Loucy (cell line): ENCODE results near the gene IL21R.
A peak's percentile ranks its signal among the peaks of the same experiment; 100 is the strongest.

Source experiments
- H2AFZ ChIP-seq: fragments of 200-600 bp; sonication (generic); 2 replicates; pipeline ENCODE4 v1.6.0; 2016; ENCODE audit warnings: antibody characterized with exemption, mild to moderate bottlenecking, low read length, moderate library complexity
- H3F3A ChIP-seq: fragments of 200-600 bp; 2 replicates; pipeline ENCODE4 v1.6.0; 2016; ENCODE audit warnings: antibody characterized with exemption, low read depth, mild to moderate bottlenecking
- H3K27me3 ChIP-seq: fragments of 200-600 bp; sonication (generic); 2 replicates; pipeline ENCODE4 v1.6.1; 2014; ENCODE audit warnings: low read length, mild to moderate bottlenecking; ENCODE audit not compliant: insufficient read depth, poor library complexity, severe bottlenecking
- H3K36me3 ChIP-seq: fragments of 200-600 bp; sonication (generic); 2 replicates; pipeline ENCODE4 v1.6.1; 2016; ENCODE audit warnings: low read length; ENCODE audit not compliant: insufficient read depth
- H3K4me1 ChIP-seq: fragments of 200-600 bp; sonication (generic); 2 replicates; pipeline ENCODE4 v1.5.1; 2014; ENCODE audit warnings: low read length, mild to moderate bottlenecking; ENCODE audit not compliant: insufficient read depth, poor library complexity, severe bottlenecking
- H3K4me2 ChIP-seq: fragments of 200-600 bp; sonication (generic); 2 replicates; pipeline ENCODE4 v1.6.0; 2014; ENCODE audit warnings: antibody characterized with exemption, low read length, low read depth, mild to moderate bottlenecking; ENCODE audit not compliant: poor library complexity, severe bottlenecking
- H3K4me3 ChIP-seq: fragments of 200-600 bp; sonication (generic); 2 replicates; pipeline ENCODE4 v1.5.1; 2014; ENCODE audit warnings: low read length, mild to moderate bottlenecking, mixed read lengths; ENCODE audit not compliant: poor library complexity, severe bottlenecking
- H3K79me2 ChIP-seq: fragments of 200-600 bp; sonication (generic); 2 replicates; pipeline ENCODE4 v1.6.1; 2014; ENCODE audit warnings: low read length; ENCODE audit not compliant: insufficient read depth
- H3K9ac ChIP-seq: fragments of 200-600 bp; sonication (generic); 2 replicates; pipeline ENCODE4 v1.6.0; 2014; ENCODE audit warnings: mild to moderate bottlenecking, low read depth, low read length, moderate library complexity; ENCODE audit not compliant: poor library complexity, severe bottlenecking
- H3K9me2 ChIP-seq: fragments of 200-600 bp; sonication (generic); replicated peaks from 2 replicates; pipeline ENCODE4 v1.6.1; 2016; ENCODE audit warnings: low read depth, low read length, mixed read lengths
- H3K9me3 ChIP-seq: fragments of 200-600 bp; sonication (generic); 2 replicates; pipeline ENCODE4 v1.6.1; 2014; ENCODE audit warnings: mild to moderate bottlenecking, antibody characterized with exemption, low read length, low read depth; ENCODE audit not compliant: insufficient read depth
- H4K20me1 ChIP-seq: fragments of 200-600 bp; sonication (generic); 2 replicates; pipeline ENCODE4 v1.6.0; 2014; ENCODE audit warnings: antibody characterized with exemption, low read length, mild to moderate bottlenecking; ENCODE audit not compliant: insufficient read depth, poor library complexity, severe bottlenecking
- CTCF ChIP-seq: fragments of 200-600 bp; sonication (generic); conservative IDR thresholded peaks from 2 replicates; pipeline ENCODE4 v1.5.1; 2014; ENCODE audit warnings: mild to moderate bottlenecking, antibody characterized with exemption, low read length
- EZH2phosphoT487 ChIP-seq: fragments of 200-600 bp; IDR thresholded peaks from 2 replicates; pipeline ENCODE4 v1.6.1; 2018; ENCODE audit warnings: antibody characterized with exemption, mild to moderate bottlenecking, moderate library complexity, borderline replicate concordance

Gene IL21R

GRCh38 chr16:27449434-27450195, 47.6 kb downstream of the IL21R start:
- Histone ChIP-seq H3K4me3 (peak overlapping the region; percentile 33), H3K79me2 (no peaks in the 10 kb centered on the region), H3K4me2 (peak overlapping the region; percentile 59), H3K9me3 (no peaks in the 10 kb centered on the region; the same call in 1 of the 2 replicates), H3K4me1 (peaks cover 43% of the 10 kb centered on the region), H3K9ac (no peak overlapping the region), H3K9me2 (no peaks in the 10 kb centered on the region), H3K27me3 (no peaks in the 10 kb centered on the region), H3K36me3 (peaks cover 15% of the 10 kb centered on the region; the same call in 1 of the 2 replicates), H3F3A (no peaks in the 10 kb centered on the region), H2AFZ (no peak overlapping the region), H4K20me1 (no peaks in the 10 kb centered on the region)
- no peak for TF ChIP-seq CTCF
- no peak for TF ChIP-seq EZH2phosphoT487

- H3K4me2 ChIP-seq, result peak overlapping the region; percentile 59
- H2AFZ ChIP-seq, result no peak overlapping the region
- no peak overlapping the region for H3K9ac ChIP-seq
- H3K27me3 ChIP-seq, result no peaks in the 10 kb centered on the region
- H3K4me3 ChIP-seq, result peak overlapping the region; percentile 33
- no peaks in the 10 kb centered on the region for H3K9me3 ChIP-seq
- no peaks in the 10 kb centered on the region for H4K20me1 ChIP-seq
- H3K79me2 ChIP-seq, result no peaks in the 10 kb centered on the region
- H3K9me2 ChIP-seq, result no peaks in the 10 kb centered on the region
- H3K4me1 ChIP-seq, result peaks cover 43% of the 10 kb centered on the region
- TF ChIP-seq CTCF, result no peak
- TF ChIP-seq EZH2phosphoT487, result no peak
- H3K36me3 ChIP-seq, result peaks cover 10% of the 10 kb centered on the region; the same call in 1 of the 2 replicates
- H3F3A ChIP-seq, result no peaks in the 10 kb centered on the region
These were observed 48.2 kb downstream of the IL21R start for GRCh38 chr16:27450196-27450549.

GRCh38 chr16:27452569-27453493, 50.9 kb downstream of the IL21R start:
- Histone ChIP-seq H3K27me3 (no peaks in the 10 kb centered on the region), H3K79me2 (no peaks in the 10 kb centered on the region), H3K4me3 (no peak overlapping the region), H3K4me2 (no peak overlapping the region), H3F3A (no peaks in the 10 kb centered on the region), H2AFZ (no peak overlapping the region), H3K36me3 (peaks cover under 1% of the 10 kb centered on the region; the same call in 1 of the 2 replicates), H3K9ac (no peak overlapping the region), H3K9me3 (no peaks in the 10 kb centered on the region), H4K20me1 (no peaks in the 10 kb centered on the region), H3K4me1 (peaks cover 43% of the 10 kb centered on the region), H3K9me2 (no peaks in the 10 kb centered on the region)
- TF ChIP-seq CTCF (no peak), EZH2phosphoT487 (no peak)
